Fibroblast of lung (primary cell): ENCODE results near the gene RFX1. TPM values are rescaled to one million over a fixed set of nuclear protein-coding genes. Genes with fewer than 3 reads are reported as not detected.

ENCODE experiments used
- DNase-seq, 2 donors: peaks; one replicate each; pipeline versions ENCODE4 v3.0.0 to v3.0.0-alpha.2; 2010; ENCODE audit warnings: low read depth in 2 of 2
- H2AFZ ChIP-seq: 2 replicates; pipeline ENCODE4 v1.5.1; 2012; ENCODE audit warnings: low read length, control low read depth, inconsistent platforms
- H3K27ac ChIP-seq: 2 replicates; pipeline ENCODE4 v1.5.1; 2011; ENCODE audit warnings: low read length, control low read depth; ENCODE audit not compliant: insufficient read depth
- H3K27me3 ChIP-seq: 2 replicates; pipeline ENCODE4 v1.5.1; 2011; ENCODE audit warnings: mild to moderate bottlenecking, low read length; ENCODE audit not compliant: control insufficient read depth, insufficient read depth
- H3K36me3 ChIP-seq: 2 replicates; pipeline ENCODE4 v1.5.1; 2011; ENCODE audit warnings: low read length; ENCODE audit not compliant: control insufficient read depth, insufficient read depth
- H3K4me1 ChIP-seq: 2 replicates; pipeline ENCODE4 v1.5.1; 2011; ENCODE audit warnings: low read length; ENCODE audit not compliant: control insufficient read depth, insufficient read depth; ENCODE audit errors: extremely low read depth
- H3K4me2 ChIP-seq: 2 replicates; pipeline ENCODE4 v1.5.1; 2011; ENCODE audit warnings: low read length, control low read depth; ENCODE audit not compliant: insufficient read depth; ENCODE audit errors: extremely low read depth
- H3K4me3 ChIP-seq, 4 experiments: fragments of 200-600 bp in 1 of 4; sonication (generic) in 1 of 4; replicated peaks in 1 of 4; 2 replicates each; pipeline ENCODE4 v1.5.1; 2011 to 2016; ENCODE audit warnings: low read length in 4 of 4, low read depth in 3 of 4, mild to moderate bottlenecking in 3 of 4, control low read depth in 2 of 4, inconsistent platforms in 1 of 4, mixed read lengths in 1 of 4; ENCODE audit not compliant: insufficient read depth in 1 of 4; ENCODE audit errors: control extremely low read depth in 1 of 4
- H3K79me2 ChIP-seq: 2 replicates; pipeline ENCODE4 v1.5.1; 2012; ENCODE audit warnings: mild to moderate bottlenecking, low read length, inconsistent platforms; ENCODE audit not compliant: control insufficient read depth, insufficient read depth
- H3K9ac ChIP-seq: 2 replicates; pipeline ENCODE4 v1.5.1; 2011; ENCODE audit warnings: mild to moderate bottlenecking, low read length, control low read depth; ENCODE audit not compliant: insufficient read depth
- H3K9me3 ChIP-seq: 2 replicates; pipeline ENCODE4 v1.5.1; 2012; ENCODE audit warnings: low read depth, low read length; ENCODE audit not compliant: control insufficient read depth, insufficient read depth
- H4K20me1 ChIP-seq: 2 replicates; pipeline ENCODE4 v1.5.1; 2011; ENCODE audit warnings: low read length; ENCODE audit not compliant: control insufficient read depth, insufficient read depth; ENCODE audit errors: extremely low read depth
- EZH2 ChIP-seq: IDR thresholded peaks from 2 replicates; pipeline ENCODE4 v1.5.1; 2012; ENCODE audit warnings: low read length, control low read depth, mild to moderate bottlenecking; ENCODE audit errors: missing control alignments
- polyA plus RNA-seq, 2 donors: library from polyadenylated mRNA; depleted of rRNA in 1 of 2; stranded (reverse) in 1 of 2; unstranded in 1 of 2; fragments of >200 nt; gene quantifications; 2 replicates each; pipeline ENCODE4 v1.2.1, GENCODE V29; 2011 to 2012; ENCODE audit warnings: missing spikeins in 1 of 2
- total RNA-seq: library from RNA; depleted of rRNA; stranded (reverse); fragments of >200 nt; gene quantifications from 2 replicates; pipeline ENCODE4 v1.2.1, GENCODE V29; 2014
- TF ChIP-seq, protein P1 (sequence below), 2 donors: IDR thresholded peaks in 1 of 2; conservative IDR thresholded peaks in 1 of 2; 1 replicate in 1 of 2; 2 replicates in 1 of 2; pipeline ENCODE4 v1.5.1; 2011 to 2012; ENCODE audit warnings: low read length in 2 of 2, control low read depth in 1 of 2, inconsistent platforms in 1 of 2, low read depth in 1 of 2, mild to moderate bottlenecking in 1 of 2

RFX1 gene
- total and polyA plus RNA-seq, 2 donors (not counting 1 experiment from before 2014, with no cell fraction given) = 0.44 to 2.6 TPM

DNA sequence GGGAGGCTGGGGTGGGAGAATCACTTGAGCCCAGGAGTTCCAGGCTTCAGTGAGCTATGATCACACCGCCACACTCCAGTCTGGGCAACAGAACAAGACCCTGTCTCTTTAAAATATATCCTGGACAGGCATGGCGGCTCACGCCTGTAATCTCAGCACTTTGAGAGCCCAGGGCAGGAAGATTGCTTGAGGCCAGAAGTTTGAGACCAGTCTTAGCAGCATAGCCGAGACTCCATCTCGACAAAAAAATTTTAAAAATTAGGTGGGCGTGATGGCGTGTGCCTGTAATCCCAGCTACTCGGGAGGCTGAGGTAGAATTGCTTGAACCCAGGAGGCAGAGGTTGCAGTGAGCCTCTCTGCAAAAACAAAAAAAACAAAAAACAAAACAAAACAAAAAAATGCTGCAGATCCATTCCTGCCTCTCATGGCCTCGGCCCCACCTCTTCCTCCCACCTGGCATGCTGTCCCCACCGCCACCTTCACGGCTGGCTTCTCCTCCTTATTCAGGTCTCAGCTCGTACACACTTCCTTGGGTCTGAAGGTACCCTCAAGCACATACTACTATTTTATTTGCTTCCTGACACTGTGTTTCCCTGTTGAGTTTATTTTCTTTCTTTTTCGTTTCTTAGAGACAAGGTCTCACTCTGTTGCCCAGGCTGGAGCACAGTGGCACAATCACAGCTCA, 5.3 kb downstream of the RFX1 start:
- Histone ChIP-seq H3K9ac (no peak overlapping the region), H3K4me3 (no peak overlapping the region), H3K4me1 (peaks cover 15% of the 10 kb centered on the region), H3K27me3 (no peaks in the 10 kb centered on the region), H2AFZ (no peak overlapping the region), H4K20me1 (no peaks in the 10 kb centered on the region), H3K27ac (no peak overlapping the region), H3K4me2 (no peak overlapping the region), H3K36me3 (no peaks in the 10 kb centered on the region), H3K9me3 (no peaks in the 10 kb centered on the region), H3K79me2 (peaks cover 5% of the 10 kb centered on the region)
- no peak for DNase-seq
- TF ChIP-seq, protein P1, sequence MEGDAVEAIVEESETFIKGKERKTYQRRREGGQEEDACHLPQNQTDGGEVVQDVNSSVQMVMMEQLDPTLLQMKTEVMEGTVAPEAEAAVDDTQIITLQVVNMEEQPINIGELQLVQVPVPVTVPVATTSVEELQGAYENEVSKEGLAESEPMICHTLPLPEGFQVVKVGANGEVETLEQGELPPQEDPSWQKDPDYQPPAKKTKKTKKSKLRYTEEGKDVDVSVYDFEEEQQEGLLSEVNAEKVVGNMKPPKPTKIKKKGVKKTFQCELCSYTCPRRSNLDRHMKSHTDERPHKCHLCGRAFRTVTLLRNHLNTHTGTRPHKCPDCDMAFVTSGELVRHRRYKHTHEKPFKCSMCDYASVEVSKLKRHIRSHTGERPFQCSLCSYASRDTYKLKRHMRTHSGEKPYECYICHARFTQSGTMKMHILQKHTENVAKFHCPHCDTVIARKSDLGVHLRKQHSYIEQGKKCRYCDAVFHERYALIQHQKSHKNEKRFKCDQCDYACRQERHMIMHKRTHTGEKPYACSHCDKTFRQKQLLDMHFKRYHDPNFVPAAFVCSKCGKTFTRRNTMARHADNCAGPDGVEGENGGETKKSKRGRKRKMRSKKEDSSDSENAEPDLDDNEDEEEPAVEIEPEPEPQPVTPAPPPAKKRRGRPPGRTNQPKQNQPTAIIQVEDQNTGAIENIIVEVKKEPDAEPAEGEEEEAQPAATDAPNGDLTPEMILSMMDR (conservative IDR thresholded peaks at IDR 0.05 in 1 of 2, IDR thresholded peaks at IDR 0.05 in 1 of 2; ENCODE audit: low read depth in 1 of 2, low read length in 2 of 2) = no peak
- no peak for TF ChIP-seq EZH2

DNA sequence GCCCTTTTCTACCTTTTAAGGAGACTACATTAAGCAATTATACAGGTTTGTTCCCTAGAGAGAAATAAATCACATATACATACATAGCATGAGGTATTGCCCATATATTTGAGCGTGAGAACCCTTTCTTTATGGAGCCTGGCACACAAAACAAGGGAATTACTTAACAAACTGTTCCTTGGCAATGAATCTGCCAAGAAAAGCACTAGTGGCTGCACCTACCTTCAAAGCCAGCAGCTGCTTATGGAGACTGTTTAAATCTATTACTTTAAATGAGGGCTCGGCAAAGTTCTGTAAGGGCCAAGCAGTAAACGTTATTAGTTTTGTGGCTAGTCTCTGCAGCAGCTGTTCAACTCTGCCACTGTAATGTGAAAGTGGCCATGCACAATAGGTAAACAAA, 7.0 kb downstream of the RFX1 start:
- peaks cover 5% of the 10 kb centered on the region for H3K79me2 ChIP-seq
- DNase-seq = no peak
- no peak for TF ChIP-seq EZH2
- TF ChIP-seq, protein P1 (conservative IDR thresholded peaks at IDR 0.05 in 1 of 2, IDR thresholded peaks at IDR 0.05 in 1 of 2; ENCODE audit: low read depth in 1 of 2, low read length in 2 of 2) = no peak

GRCh38 chr19:13998426-13998825, 7.7 kb downstream of the RFX1 start:
- H3K79me2 ChIP-seq = peaks cover 5% of the 10 kb centered on the region
- peaks cover 7% of the 10 kb centered on the region for H3K4me1 ChIP-seq
- no peak overlapping the region for H2AFZ ChIP-seq
- no peak for TF ChIP-seq EZH2
- H3K4me2 ChIP-seq = no peak overlapping the region
- no peak overlapping the region for H3K9ac ChIP-seq
- H4K20me1 ChIP-seq = no peaks in the 10 kb centered on the region
- H3K27me3 ChIP-seq = no peaks in the 10 kb centered on the region
- no peak for DNase-seq
- H3K4me3 ChIP-seq = no peak overlapping the region
- H3K36me3 ChIP-seq = peaks cover under 1% of the 10 kb centered on the region
- no peak overlapping the region for H3K27ac ChIP-seq
- no peaks in the 10 kb centered on the region for H3K9me3 ChIP-seq

More for the DNA sequence above, 7.0 kb downstream of the RFX1 start:
- no peaks in the 10 kb centered on the region for H3K9me3 ChIP-seq
- H3K4me2 ChIP-seq = no peak overlapping the region
- H3K27me3 ChIP-seq = no peaks in the 10 kb centered on the region
- no peak overlapping the region for H3K27ac ChIP-seq
- no peaks in the 10 kb centered on the region for H4K20me1 ChIP-seq
- H3K9ac ChIP-seq = no peak overlapping the region
- H3K36me3 ChIP-seq = no peaks in the 10 kb centered on the region
- H3K4me1 ChIP-seq = peaks cover 8% of the 10 kb centered on the region
- no peak overlapping the region for H3K4me3 ChIP-seq
- no peak overlapping the region for H2AFZ ChIP-seq
